Naive thymus-derived CD4-positive, alpha-beta T cell (primary cell): Measurements from ENCODE around the gene MEI4. TPM values are rescaled to one million over a fixed set of nuclear protein-coding genes. Genes with fewer than 3 reads are reported as not detected.
"Not testable (repeated sequence)": the region's sequence is repeated elsewhere in the genome, so short reads cannot be mapped to it uniquely, and the experiment has no call there.

ENCODE experiments used
- ATAC-seq: fragments of 150-1000 bp; cut with Tn5 transposase; 2 replicates; pipeline ENCODE4 v1.10.0; 2021; ENCODE audit warnings: mild to moderate bottlenecking, moderate library complexity
- CTCF ChIA-PET: fragments of 350-600 bp; sonication (Branson Sonifier 250); formaldehyde crosslinking; loops from one replicate; lab custom pipeline; 2021; ENCODE audit warnings: antibody characterized with exemption; lab: Charles Lee
- POLR2A ChIA-PET: fragments of 350-600 bp; sonication (Branson Sonifier 250); formaldehyde crosslinking; loops from one replicate; lab custom pipeline; 2021; ENCODE audit warnings: antibody characterized with exemption, inconsistent platforms; lab: Charles Lee
- DNase-seq, 9 donors: peaks; one replicate each; pipeline versions ENCODE4 v3.0.0 to v3.0.0-alpha.2; 2020 to 2022; ENCODE audit warnings: mixed read lengths in 1 of 9
- H3K27ac ChIP-seq: one replicate; pipeline ENCODE4 v1.7.0; 2013; ENCODE audit warnings: mild to moderate bottlenecking, low read depth, low read length, moderate library complexity
- H3K27me3 ChIP-seq, 2 donors: one replicate each; pipeline ENCODE4 v1.7.0; 2013; ENCODE audit warnings: low read length in 2 of 2, mild to moderate bottlenecking in 2 of 2, moderate library complexity in 2 of 2; ENCODE audit not compliant: control insufficient read depth in 2 of 2, insufficient read depth in 2 of 2
- H3K36me3 ChIP-seq, 3 experiments: 1 replicate in 2 of 3; 2 replicates in 1 of 3; pipeline ENCODE4 v1.7.0; 2013; ENCODE audit warnings: low read length in 3 of 3, mild to moderate bottlenecking in 3 of 3, moderate library complexity in 1 of 3; ENCODE audit not compliant: insufficient read depth in 3 of 3, control insufficient read depth in 2 of 3
- H3K4me1 ChIP-seq, 2 donors: one replicate each; pipeline ENCODE4 v1.7.0; 2013; ENCODE audit warnings: low read length in 2 of 2, mild to moderate bottlenecking in 2 of 2, moderate library complexity in 1 of 2; ENCODE audit not compliant: control insufficient read depth in 2 of 2, insufficient read depth in 2 of 2
- H3K4me3 ChIP-seq: 2 replicates; pipeline ENCODE4 v1.7.0; 2013; ENCODE audit warnings: mild to moderate bottlenecking, low read length
- H3K9me3 ChIP-seq, 3 experiments: 1 replicate in 2 of 3; 2 replicates in 1 of 3; pipeline ENCODE4 v1.7.0; 2013; ENCODE audit warnings: low read length in 3 of 3; ENCODE audit not compliant: control insufficient read depth in 2 of 3
- H3K27ac Mint-ChIP-seq, 9 donors: one replicate each; pipeline ENCODE4 v1.8.0; 2020 to 2022; ENCODE audit warnings: mixed read lengths in 9 of 9, mild to moderate bottlenecking in 8 of 9, moderate library complexity in 5 of 9, inconsistent platforms in 2 of 9
- H3K27me3 Mint-ChIP-seq, 5 donors: one replicate each; pipeline ENCODE4 v1.8.0; 2021 to 2022; ENCODE audit warnings: mixed read lengths in 5 of 5, mild to moderate bottlenecking in 1 of 5
- H3K36me3 Mint-ChIP-seq, 5 donors: one replicate each; pipeline ENCODE4 v1.8.0; 2020 to 2022; ENCODE audit warnings: mixed read lengths in 5 of 5, mild to moderate bottlenecking in 3 of 5, inconsistent platforms in 1 of 5
- H3K4me1 Mint-ChIP-seq, 7 donors: one replicate each; pipeline ENCODE4 v1.8.0; 2020 to 2022; ENCODE audit warnings: mixed read lengths in 7 of 7, mild to moderate bottlenecking in 3 of 7, inconsistent platforms in 1 of 7
- H3K4me3 Mint-ChIP-seq, 10 donors: one replicate each; pipeline ENCODE4 v1.8.0; 2020 to 2022; ENCODE audit warnings: mild to moderate bottlenecking in 10 of 10, mixed read lengths in 10 of 10, moderate library complexity in 6 of 10, inconsistent platforms in 2 of 10
- H3K9me3 Mint-ChIP-seq, 11 donors: one replicate each; pipeline ENCODE4 v1.8.0; 2020 to 2022; ENCODE audit warnings: mixed read lengths in 11 of 11, mild to moderate bottlenecking in 4 of 11, inconsistent platforms in 1 of 11, moderate library complexity in 1 of 11
- intact Hi-C, 2 donors: fragments of 100-400 bp; cut with micrococcal nuclease; formaldehyde crosslinking; loops; one replicate each; pipeline ENCODE4 v1.15.1; 2023
- polyA plus RNA-seq, 2 donors: library from polyadenylated mRNA; unstranded; fragments of 300-500 nt; fragmentation: Illumina TruSeq; gene quantifications; one replicate each; pipeline ENCODE4 v1.2.3, GENCODE V29; 2021
- total RNA-seq, 6 experiments: library from RNA in 5 of 6; stranded (reverse) in 5 of 6; gene quantifications; 1 replicate in 5 of 6; 2 replicates in 1 of 6; pipeline ENCODE4 v1.2.3 and lab custom pipeline; 2021 to 2026

MEI4 gene
- total and polyA plus RNA-seq, 7 experiments from 2014 or later = 0.05 to 0.08 TPM; not detected in 5

DNA sequence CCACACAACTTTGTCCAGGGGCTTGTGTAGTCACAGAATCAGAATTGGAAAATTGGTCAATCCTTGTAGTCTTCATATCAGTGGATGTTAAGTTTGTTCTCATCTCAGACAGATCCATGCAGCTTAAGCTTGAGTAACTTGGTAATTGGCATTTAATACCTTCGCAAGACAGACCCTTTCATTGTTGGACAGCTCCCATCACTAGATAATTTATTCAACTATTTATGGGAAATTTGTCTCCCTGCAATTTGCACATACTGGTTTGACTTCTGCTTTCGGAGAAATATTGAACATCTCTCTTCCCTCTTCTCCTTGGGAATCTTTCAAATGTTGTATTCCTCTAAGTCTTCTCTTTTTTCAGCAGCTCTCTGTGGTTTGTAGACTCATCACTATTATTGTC is 17.1 kb downstream of the MEI4 start:
- ChIA-PET POLR2A (no interaction called here), CTCF (no interaction called here)
- Mint-ChIP-seq H3K36me3 (no peaks in the 10 kb centered on the region), H3K9me3 (peaks cover 0 to 4% (median 2%) of the 10 kb centered on the region in 11 donors), H3K27me3 (no peaks in the 10 kb centered on the region), H3K27ac (no peak overlapping the region), H3K4me1 (no peaks in the 10 kb centered on the region), H3K4me3 (no peak overlapping the region)
- no peak overlapping the region for H3K4me3 ChIP-seq
- intact Hi-C loops = no loop called here
- no peaks in the 10 kb centered on the region for H3K27me3 ChIP-seq
- DNase-seq = no peak
- H3K27ac ChIP-seq = no peak overlapping the region
- no peaks in the 10 kb centered on the region for H3K36me3 ChIP-seq
- H3K4me1 ChIP-seq = no peaks in the 10 kb centered on the region
- ATAC-seq = no peak
- H3K9me3 ChIP-seq = no peaks in the 10 kb centered on the region

DNA sequence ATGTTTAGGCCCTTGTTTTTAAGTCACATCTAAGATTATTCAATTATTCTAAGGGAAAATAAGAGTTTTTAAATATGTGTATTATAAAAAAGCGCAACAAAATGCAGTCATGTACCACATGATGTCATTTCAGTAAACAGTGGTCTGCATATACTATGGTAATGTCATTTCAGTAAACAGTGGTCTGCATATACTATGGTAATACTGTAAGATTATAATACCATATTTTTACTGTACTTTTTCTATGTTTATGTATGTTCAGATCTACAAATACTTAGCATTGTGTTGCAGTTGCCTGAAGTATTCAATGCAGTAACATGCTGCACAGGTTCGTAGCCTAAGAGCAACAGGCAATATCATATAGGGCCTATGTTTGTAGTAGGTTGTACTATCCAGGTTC is 21.4 kb downstream of the MEI4 start:
- no peak overlapping the region for H3K27ac Mint-ChIP-seq
- H3K4me1 Mint-ChIP-seq = no peaks in the 10 kb centered on the region
- ChIA-PET POLR2A (no interaction called here), CTCF (no interaction called here)
- H3K36me3 ChIP-seq = no peaks in the 10 kb centered on the region
- no peak for ATAC-seq
- no peaks in the 10 kb centered on the region for H3K9me3 ChIP-seq
- no peaks in the 10 kb centered on the region for H3K36me3 Mint-ChIP-seq
- H3K4me3 ChIP-seq = no peak overlapping the region
- no peaks in the 10 kb centered on the region for H3K27me3 ChIP-seq
- no peaks in the 10 kb centered on the region for H3K4me1 ChIP-seq
- H3K27ac ChIP-seq = no peak overlapping the region
- H3K27me3 Mint-ChIP-seq = no peaks in the 10 kb centered on the region
- no peak overlapping the region for H3K4me3 Mint-ChIP-seq
- H3K9me3 Mint-ChIP-seq = peaks cover 0 to 6% (median 0%) of the 10 kb centered on the region in 11 donors
- DNase-seq = no peak
- intact Hi-C loops = no loop called here

- ChIA-PET POLR2A (no interaction called here), CTCF (no interaction called here)
- Histone ChIP-seq H3K4me3 (no peak overlapping the region), H3K9me3 (no peaks in the 10 kb centered on the region), H3K4me1 (no peaks in the 10 kb centered on the region), H3K36me3 (no peaks in the 10 kb centered on the region), H3K27me3 (no peaks in the 10 kb centered on the region), H3K27ac (no peak overlapping the region)
- Mint-ChIP-seq H3K9me3 (peaks cover 0 to 7% (median 0%) of the 10 kb centered on the region in 11 donors), H3K27me3 (no peaks in the 10 kb centered on the region), H3K4me1 (no peaks in the 10 kb centered on the region), H3K4me3 (no peak overlapping the region), H3K27ac (no peak overlapping the region), H3K36me3 (no peaks in the 10 kb centered on the region)
- DNase-seq (no peak), ATAC-seq (no peak)
- intact Hi-C loops = no loop called here
Observed at GRCh38 chr6:77678048-77678447, 25.2 kb downstream of the MEI4 start.

- no peaks in the 10 kb centered on the region for H3K27me3 ChIP-seq
- H3K9me3 ChIP-seq = no peaks in the 10 kb centered on the region
- no peak overlapping the region for H3K27ac ChIP-seq
- no peak overlapping the region for H3K4me3 ChIP-seq
- ChIA-PET CTCF (no interaction called here), POLR2A (no interaction called here)
- Mint-ChIP-seq H3K36me3 (no peaks in the 10 kb centered on the region), H3K27me3 (no peaks in the 10 kb centered on the region), H3K9me3 (peaks cover 0 to 6% (median 2%) of the 10 kb centered on the region in 11 donors), H3K27ac (no peak overlapping the region), H3K4me1 (no peaks in the 10 kb centered on the region), H3K4me3 (no peak overlapping the region)
- H3K36me3 ChIP-seq = no peaks in the 10 kb centered on the region
- intact Hi-C loops = no loop called here
- no peaks in the 10 kb centered on the region for H3K4me1 ChIP-seq
- ATAC-seq (no peak), DNase-seq (no peak)
Observed at GRCh38 chr6:77683515-77683914, 30.7 kb downstream of the MEI4 start.

DNA sequence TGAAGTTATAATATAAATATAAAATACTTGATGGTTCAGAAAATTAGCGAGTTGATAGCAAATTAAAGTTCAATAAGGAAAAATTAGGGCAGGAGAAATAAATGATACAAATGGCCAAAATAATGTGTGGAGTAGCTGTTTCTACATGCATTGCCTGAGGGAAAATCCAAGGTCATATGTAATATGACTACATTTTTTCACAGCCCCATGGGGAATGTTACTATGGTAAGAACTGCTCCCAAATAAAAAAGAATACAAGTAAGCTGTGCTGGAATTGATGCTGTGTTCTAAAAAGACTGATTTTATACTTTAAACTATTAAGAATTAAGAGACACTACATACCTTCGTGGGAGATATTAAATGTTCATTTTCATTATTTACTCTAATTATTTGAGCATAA is 34.1 kb downstream of the MEI4 start:
- intact Hi-C loops = no loop called here
- no peak for DNase-seq
- no peak for ATAC-seq
- Histone ChIP-seq H3K4me3 (no peak overlapping the region), H3K36me3 (no peaks in the 10 kb centered on the region), H3K27me3 (no peaks in the 10 kb centered on the region), H3K9me3 (no peaks in the 10 kb centered on the region), H3K4me1 (no peaks in the 10 kb centered on the region), H3K27ac (no peak overlapping the region)
- H3K4me3 Mint-ChIP-seq = no peak overlapping the region
- ChIA-PET CTCF (no interaction called here), POLR2A (no interaction called here)
- H3K27ac Mint-ChIP-seq = no peak overlapping the region
- no peaks in the 10 kb centered on the region for H3K4me1 Mint-ChIP-seq
- H3K36me3 Mint-ChIP-seq = no peaks in the 10 kb centered on the region
- H3K27me3 Mint-ChIP-seq = no peaks in the 10 kb centered on the region
- H3K9me3 Mint-ChIP-seq = peaks cover 0 to 11% (median 0%) of the 10 kb centered on the region in 11 donors

- intact Hi-C loops = no loop called here
- ChIA-PET CTCF (no interaction called here), POLR2A (no interaction called here)
- H3K27ac Mint-ChIP-seq = no peak overlapping the region
- Histone ChIP-seq H3K4me1 (no peaks in the 10 kb centered on the region), H3K36me3 (no peaks in the 10 kb centered on the region), H3K9me3 (no peaks in the 10 kb centered on the region), H3K27me3 (no peaks in the 10 kb centered on the region), H3K4me3 (no peak overlapping the region), H3K27ac (no peak overlapping the region)
- ATAC-seq = no peak
- no peaks in the 10 kb centered on the region for H3K36me3 Mint-ChIP-seq
- peaks cover 0 to 15% (median 2%) of the 10 kb centered on the region in 11 donors for H3K9me3 Mint-ChIP-seq
- no peaks in the 10 kb centered on the region for H3K27me3 Mint-ChIP-seq
- H3K4me3 Mint-ChIP-seq = no peak overlapping the region
- H3K4me1 Mint-ChIP-seq = no peaks in the 10 kb centered on the region
- no peak for DNase-seq
Observed at GRCh38 chr6:77688649-77689048, 35.8 kb downstream of the MEI4 start.

- H3K36me3 Mint-ChIP-seq, H3K4me3 Mint-ChIP-seq, ATAC-seq, H3K27ac Mint-ChIP-seq, H3K36me3 ChIP-seq, H3K4me1 Mint-ChIP-seq, intact Hi-C loops, H3K4me1 ChIP-seq, CTCF ChIA-PET, H3K27ac ChIP-seq, H3K4me3 ChIP-seq, H3K27me3 Mint-ChIP-seq, H3K9me3 ChIP-seq, POLR2A ChIA-PET, H3K27me3 ChIP-seq, DNase-seq: not testable (repeated sequence)
- peaks cover 0 to 21% (median 10%) of the 10 kb centered on the region in 11 donors for H3K9me3 Mint-ChIP-seq
Observed at GRCh38 chr6:77700095-77700494, 47.3 kb downstream of the MEI4 start.
